Measurements from ENCODE around the gene NLN. TPM values are rescaled to one million over a fixed set of nuclear protein-coding genes. Genes with fewer than 3 reads are reported as not detected.
"Not testable (repeated sequence)": the region's sequence is repeated elsewhere in the genome, so short reads cannot be mapped to it uniquely, and the experiment has no call there.

The NLN gene
- total RNA-seq, 1 donor = 36.7 TPM

DNA sequence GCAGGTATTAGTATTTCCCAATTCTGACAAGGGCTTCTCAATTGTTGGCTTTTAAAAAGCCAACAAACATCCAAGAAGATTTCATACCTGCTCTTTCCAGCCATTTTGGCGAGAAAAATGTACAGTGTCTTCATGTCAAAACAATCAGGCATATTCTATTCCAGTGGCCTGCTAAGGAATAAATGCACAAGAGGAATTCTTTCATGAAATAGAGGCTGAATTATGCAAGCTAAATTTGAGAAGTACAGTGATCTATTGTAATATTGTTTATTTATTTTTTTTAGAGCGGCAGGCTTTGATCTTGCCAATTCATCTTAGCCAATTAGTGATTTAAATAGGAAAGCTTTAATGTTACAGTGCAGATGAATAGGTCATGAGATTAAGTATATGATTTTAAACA is 49.3 kb downstream of the NLN start:
- TF ChIP-seq, protein P1, sequence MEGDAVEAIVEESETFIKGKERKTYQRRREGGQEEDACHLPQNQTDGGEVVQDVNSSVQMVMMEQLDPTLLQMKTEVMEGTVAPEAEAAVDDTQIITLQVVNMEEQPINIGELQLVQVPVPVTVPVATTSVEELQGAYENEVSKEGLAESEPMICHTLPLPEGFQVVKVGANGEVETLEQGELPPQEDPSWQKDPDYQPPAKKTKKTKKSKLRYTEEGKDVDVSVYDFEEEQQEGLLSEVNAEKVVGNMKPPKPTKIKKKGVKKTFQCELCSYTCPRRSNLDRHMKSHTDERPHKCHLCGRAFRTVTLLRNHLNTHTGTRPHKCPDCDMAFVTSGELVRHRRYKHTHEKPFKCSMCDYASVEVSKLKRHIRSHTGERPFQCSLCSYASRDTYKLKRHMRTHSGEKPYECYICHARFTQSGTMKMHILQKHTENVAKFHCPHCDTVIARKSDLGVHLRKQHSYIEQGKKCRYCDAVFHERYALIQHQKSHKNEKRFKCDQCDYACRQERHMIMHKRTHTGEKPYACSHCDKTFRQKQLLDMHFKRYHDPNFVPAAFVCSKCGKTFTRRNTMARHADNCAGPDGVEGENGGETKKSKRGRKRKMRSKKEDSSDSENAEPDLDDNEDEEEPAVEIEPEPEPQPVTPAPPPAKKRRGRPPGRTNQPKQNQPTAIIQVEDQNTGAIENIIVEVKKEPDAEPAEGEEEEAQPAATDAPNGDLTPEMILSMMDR (IDR thresholded peaks at IDR 0.05; ENCODE audit: insufficient read depth, low read depth, low read length) = no peak
- DNase-seq (ENCODE audit: low read depth) = no peak
- no peak overlapping the region for H3K4me3 ChIP-seq (ENCODE audit: low read depth, low read length)

DNA sequence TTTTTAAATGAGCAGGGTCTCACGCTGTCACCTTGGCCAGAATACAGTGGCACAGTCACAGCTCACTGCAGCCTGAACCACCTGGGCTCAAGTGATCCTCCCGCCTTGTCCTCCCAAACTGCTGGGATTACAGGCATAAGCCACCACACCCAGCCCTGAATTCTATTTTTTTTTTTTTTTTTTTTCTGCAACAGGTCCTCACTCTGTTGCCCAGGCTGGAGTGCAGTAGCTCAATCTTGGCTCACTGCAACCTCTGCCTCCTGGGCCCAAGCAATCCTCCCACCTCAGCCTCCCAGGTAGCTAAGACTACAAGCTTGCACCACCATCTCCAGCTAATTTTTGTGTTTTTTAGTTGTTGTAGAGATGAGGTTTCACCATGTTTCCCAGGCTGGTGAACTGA is 51.0 kb downstream of the NLN start:
- DNase-seq (ENCODE audit: low read depth); H3K4me3 ChIP-seq (ENCODE audit: low read depth, low read length): not testable (repeated sequence)

DNA sequence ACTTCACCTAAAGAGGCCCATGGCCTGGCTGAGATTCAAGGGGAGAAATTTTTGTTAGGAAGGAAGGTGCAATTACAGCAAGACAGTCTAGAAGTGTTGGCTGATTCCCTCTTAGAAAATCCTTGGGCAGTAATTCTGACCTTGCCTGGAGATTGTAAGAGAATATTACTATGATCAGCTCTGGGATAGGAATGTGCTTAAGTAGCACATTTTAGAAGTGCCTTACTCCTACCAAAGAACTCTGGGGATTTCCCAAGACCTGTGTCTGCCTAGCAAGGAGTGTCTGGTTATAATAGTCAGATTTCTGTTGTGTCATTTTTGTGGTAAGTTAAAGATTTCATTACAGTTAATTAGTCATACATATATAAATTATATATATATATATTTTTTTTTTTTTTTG is 52.3 kb downstream of the NLN start:
- peak; percentile 87 for DNase-seq (ENCODE audit: low read depth)
- TF ChIP-seq, protein P1 (IDR thresholded peaks at IDR 0.05; ENCODE audit: insufficient read depth, low read depth, low read length) = no peak
- no peak overlapping the region for H3K4me3 ChIP-seq (ENCODE audit: low read depth, low read length)

DNA sequence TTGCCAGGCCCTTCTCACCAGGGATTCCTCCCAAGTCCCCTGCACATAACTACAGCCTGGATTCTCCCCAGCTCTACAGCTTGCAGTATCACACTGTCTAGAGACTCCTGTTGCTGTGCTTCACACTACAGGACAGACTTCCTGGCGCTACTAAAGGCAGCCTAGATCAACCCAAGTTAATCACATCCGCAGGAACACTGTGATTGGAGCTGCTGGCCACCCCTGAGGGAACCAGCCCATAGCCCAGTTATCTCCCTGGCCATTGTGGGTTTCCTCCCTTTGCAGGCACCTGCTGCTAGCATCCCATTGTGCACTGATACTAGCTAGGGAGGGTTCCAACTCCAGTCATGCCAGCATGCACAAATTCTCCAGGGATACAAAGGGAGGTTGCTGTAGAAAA is 53.5 kb downstream of the NLN start:
- no peak for DNase-seq (ENCODE audit: low read depth)
- no peak overlapping the region for H3K4me3 ChIP-seq (ENCODE audit: low read depth, low read length)
- TF ChIP-seq, protein P1 (IDR thresholded peaks at IDR 0.05; ENCODE audit: insufficient read depth, low read depth, low read length) = no peak

DNA sequence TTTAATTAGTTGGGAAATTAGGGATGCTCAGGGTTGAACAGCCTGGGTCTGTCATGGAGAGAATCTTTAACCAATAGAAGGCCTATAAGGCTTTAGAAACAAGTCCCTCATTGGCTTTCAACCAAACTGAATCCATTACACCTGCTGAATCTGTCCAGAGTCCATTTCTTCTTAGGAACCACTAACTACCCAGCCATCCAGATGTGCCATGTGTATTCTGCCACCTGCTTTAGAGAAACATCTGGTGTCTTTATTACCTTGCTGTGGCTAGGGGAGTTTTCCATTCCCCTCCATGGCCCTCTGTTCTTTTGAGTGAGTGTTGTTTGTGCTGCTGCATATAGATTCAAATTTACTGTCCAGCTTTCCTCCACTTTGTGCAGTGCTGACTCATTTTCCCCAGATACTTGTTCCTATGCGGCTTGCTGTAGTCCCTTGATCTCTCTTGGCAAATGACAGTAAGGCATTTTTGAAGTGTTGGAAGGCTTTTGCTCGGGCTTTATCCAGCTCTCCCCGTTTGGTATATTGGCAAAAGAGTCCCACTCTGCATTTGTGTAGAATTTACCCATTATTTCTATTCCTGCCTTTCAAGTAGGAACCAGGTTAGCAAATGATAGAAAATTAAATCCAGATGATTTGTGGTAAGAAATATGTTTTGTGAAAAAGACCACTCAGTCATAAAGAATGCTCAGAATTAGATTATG is 54.6 kb downstream of the NLN start:
- H3K4me3 ChIP-seq (ENCODE audit: low read depth, low read length) = no peak overlapping the region
- DNase-seq (ENCODE audit: low read depth) = no peak
- TF ChIP-seq, protein P1 (IDR thresholded peaks at IDR 0.05; ENCODE audit: insufficient read depth, low read depth, low read length) = no peak

DNA sequence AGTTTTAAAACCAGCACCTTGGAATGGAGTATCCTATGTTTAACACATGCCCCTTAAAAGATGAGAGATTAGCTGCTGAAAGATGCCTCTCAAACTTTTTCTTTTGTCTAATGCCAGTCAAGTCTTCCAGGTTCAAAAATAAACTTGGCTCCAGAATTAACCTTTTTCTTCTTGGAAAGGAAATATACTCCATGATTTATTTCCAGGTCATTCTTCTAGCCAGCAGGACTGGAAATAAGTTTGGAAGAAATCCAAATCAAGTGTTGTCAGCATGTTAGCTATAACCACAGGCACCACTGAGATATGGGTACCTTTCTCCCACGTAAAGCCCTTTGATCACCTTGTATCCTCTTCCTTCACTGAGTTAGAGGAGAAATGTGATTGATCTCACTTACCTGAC is 56.1 kb downstream of the NLN start:
- DNase-seq (ENCODE audit: low read depth) = no peak
- TF ChIP-seq, protein P1 (IDR thresholded peaks at IDR 0.05; ENCODE audit: insufficient read depth, low read depth, low read length) = no peak

DNA sequence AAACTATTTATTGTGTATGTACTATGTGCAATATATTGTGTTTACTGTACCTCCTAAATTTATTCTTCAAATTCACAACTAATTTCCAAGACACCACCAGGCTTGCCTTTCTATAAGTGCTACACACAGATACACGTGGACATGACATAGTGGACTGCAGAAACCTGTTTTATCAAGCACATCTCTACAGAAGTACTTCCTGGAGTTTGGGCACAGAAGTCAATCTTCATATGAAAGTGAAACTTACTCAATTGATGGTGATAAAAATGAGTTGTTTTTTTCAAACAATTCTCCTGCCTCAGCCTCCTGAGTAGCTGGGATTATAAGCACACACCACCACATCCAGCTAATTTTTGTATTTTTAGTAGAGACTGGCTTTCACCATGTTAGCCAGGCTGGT is 57.6 kb downstream of the NLN start:
- H3K4me3 ChIP-seq (ENCODE audit: low read depth, low read length) = no peak overlapping the region
- TF ChIP-seq, protein P1 (IDR thresholded peaks at IDR 0.05; ENCODE audit: insufficient read depth, low read depth, low read length) = no peak
- no peak for DNase-seq (ENCODE audit: low read depth)

More for the DNA sequence above, 56.1 kb downstream of the NLN start:
- no peak overlapping the region for H3K4me3 ChIP-seq (ENCODE audit: low read depth, low read length)

DNA sequence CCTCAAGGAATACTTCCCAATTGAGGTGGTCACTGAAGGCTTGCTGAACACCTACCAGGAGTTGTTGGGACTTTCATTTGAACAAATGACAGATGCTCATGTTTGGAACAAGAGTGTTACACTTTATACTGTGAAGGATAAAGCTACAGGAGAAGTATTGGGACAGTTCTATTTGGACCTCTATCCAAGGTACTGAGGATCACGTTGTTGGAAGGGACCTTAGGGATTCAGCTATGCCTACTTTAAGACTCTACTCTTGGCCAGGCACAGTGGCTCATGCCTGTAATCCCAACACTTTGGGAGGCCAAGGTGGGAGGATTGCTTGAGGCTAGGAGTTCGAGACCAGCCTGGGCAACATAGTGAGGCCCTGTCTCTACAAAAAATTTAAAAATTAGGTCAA is 66.3 kb downstream of the NLN start:
- H3K4me3 ChIP-seq (ENCODE audit: low read depth, low read length); DNase-seq (ENCODE audit: low read depth): not testable (repeated sequence)
